ENCODE measurements around the gene STIM2.

Gene STIM2

DNA sequence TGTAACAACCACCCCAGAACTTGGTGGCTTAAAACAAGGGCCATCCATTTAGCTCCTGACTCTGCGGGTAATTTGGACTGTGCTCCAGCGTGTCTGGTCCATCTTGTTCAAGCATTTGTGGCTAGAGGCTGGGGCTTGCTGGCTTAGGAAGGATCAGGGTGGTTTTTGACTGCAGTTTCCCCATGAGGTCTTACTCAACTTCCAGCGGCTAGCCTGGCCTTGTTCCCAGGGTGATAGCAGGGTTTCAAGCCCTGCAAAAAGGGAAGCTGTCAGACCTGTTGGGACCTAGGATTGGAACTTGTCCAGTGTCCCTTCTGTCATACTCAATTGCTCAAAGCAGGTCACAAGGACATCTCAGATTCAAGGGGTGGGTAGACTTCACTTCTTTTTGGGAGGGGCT, 205.9 kb downstream of the STIM2 start:
- no peak for TF ChIP-seq POLR2A (IDR thresholded peaks at IDR 0.05; ENCODE audit: low read depth, low read length)
- DNase-seq (ENCODE audit: insufficient read length, low spot score): no peak
- FAIRE-seq: no peak

DNA sequence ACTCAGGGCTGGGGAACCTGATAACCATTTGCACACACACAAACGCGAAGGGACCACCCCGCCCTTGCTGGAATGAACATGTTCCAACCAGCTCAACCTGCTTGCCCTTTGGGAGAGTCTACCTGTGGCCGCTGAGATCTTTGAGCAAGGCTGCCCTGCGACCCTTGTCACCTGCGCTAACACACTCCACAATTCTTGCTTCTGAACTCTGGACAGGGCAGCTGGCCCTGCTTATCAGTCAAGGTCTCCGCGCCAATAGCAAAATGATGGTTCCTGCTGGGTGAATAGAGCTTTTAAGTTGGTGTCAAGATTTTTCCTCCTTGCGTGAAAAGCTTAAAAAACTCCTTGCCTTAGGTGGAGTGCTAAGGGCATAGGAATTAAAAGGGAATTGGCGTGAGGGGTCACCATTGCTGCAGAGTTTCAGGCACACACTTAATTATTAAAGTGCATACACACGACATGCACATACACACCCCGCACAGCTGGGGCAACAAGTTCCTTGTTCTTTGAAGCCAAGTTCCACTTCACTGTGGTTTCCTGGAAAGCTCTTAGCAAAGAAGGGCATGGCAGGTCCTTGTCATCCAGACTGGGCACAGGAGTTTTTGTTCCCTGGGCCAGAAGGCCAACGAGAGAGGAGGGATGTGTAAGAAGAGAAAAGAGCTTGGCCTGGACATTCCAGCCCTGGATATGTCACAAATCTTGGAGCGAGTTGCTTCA, 207.7 kb downstream of the STIM2 start:
- DNase-seq (ENCODE audit: insufficient read length, low spot score): no peak
- no peak for FAIRE-seq
- no peak for TF ChIP-seq POLR2A (IDR thresholded peaks at IDR 0.05; ENCODE audit: low read depth, low read length)

Data from H54 (cell line).